Bronchial epithelial cell (primary cell): ENCODE data around the gene TNFSF4. TPM values are rescaled to one million over a fixed set of nuclear protein-coding genes. Genes with fewer than 3 reads are reported as not detected.
"Not testable (repeated sequence)": the region's sequence is repeated elsewhere in the genome, so short reads cannot be mapped to it uniquely, and the experiment has no call there.

Source experiments
- DNase-seq: peaks from one replicate; pipeline ENCODE4 v3.0.0-alpha.2; 2010; ENCODE audit warnings: low read depth
- FAIRE-seq: peaks from 2 replicates; lab custom pipeline; 2011; peaks lifted over from hg19 to GRCh38; lab: Jason Lieb, UNC
- H3K27me3 ChIP-seq: 2 replicates; pipeline ENCODE4 v1.5.1; 2011; ENCODE audit warnings: low read length; ENCODE audit not compliant: control insufficient read depth, insufficient read depth
- H3K36me3 ChIP-seq: 2 replicates; pipeline ENCODE4 v1.5.1; 2011; ENCODE audit warnings: low read length; ENCODE audit not compliant: control insufficient read depth, insufficient read depth
- H3K4me3 ChIP-seq: 2 replicates; pipeline ENCODE4 v1.5.1; 2011; ENCODE audit warnings: mild to moderate bottlenecking, low read depth, low read length, control low read depth
- total RNA-seq: library from RNA; depleted of rRNA; stranded (reverse); fragments of >200 nt; gene quantifications from 2 replicates; pipeline ENCODE4 v1.2.1, GENCODE V29; 2014
- TF ChIP-seq, protein P1 (sequence below): IDR thresholded peaks from 2 replicates; pipeline ENCODE4 v1.5.1; 2011; ENCODE audit warnings: mild to moderate bottlenecking, moderate library complexity, low read length, control low read depth, inconsistent platforms; ENCODE audit not compliant: insufficient read depth, severe bottlenecking

Gene TNFSF4
- total RNA-seq, 1 donor from 2014 or later = under 0.01 TPM

DNA sequence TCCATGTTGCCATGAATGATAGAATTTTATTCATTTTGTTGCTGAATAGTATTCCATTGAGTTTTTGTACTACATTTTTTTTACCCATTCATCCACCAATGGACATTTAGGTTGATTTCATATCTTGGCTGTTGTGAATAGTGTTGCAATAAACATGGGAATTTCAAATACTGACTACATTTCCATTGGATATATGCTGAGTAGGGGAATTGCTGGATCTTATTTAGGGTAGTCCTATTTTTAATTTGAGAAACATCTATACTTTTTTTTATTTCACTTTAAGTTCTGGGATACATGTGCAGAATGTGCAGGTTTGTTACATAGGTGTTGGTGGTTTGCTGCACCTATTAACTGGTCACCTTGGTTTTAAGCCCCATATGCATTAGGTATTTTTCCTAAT is 38.8 kb upstream of the TNFSF4 start:
- no peak for FAIRE-seq
- H3K4me3 ChIP-seq = no peak overlapping the region
- no peak for DNase-seq
- H3K27me3 ChIP-seq = no peaks in the 10 kb centered on the region
- TF ChIP-seq, protein P1, sequence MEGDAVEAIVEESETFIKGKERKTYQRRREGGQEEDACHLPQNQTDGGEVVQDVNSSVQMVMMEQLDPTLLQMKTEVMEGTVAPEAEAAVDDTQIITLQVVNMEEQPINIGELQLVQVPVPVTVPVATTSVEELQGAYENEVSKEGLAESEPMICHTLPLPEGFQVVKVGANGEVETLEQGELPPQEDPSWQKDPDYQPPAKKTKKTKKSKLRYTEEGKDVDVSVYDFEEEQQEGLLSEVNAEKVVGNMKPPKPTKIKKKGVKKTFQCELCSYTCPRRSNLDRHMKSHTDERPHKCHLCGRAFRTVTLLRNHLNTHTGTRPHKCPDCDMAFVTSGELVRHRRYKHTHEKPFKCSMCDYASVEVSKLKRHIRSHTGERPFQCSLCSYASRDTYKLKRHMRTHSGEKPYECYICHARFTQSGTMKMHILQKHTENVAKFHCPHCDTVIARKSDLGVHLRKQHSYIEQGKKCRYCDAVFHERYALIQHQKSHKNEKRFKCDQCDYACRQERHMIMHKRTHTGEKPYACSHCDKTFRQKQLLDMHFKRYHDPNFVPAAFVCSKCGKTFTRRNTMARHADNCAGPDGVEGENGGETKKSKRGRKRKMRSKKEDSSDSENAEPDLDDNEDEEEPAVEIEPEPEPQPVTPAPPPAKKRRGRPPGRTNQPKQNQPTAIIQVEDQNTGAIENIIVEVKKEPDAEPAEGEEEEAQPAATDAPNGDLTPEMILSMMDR = no peak
- no peaks in the 10 kb centered on the region for H3K36me3 ChIP-seq

DNA sequence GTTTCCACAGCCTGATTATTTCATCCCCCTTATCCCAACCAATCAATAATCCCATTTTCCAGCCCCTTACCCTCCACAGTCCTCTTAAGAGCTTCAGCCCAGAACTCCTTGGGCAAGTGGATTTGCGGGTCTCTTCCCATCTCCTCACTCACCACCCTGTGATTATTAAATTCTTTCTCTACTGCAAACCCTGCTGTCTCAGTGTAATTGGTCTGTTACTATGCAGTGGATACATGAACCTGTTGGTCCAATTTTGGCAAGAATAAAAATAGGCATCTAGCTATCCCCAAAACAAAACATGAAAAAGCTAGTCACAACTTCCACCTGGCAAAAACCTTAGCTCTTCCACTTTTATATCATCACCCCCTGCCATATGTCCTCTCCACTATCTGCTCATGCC is 36.2 kb upstream of the TNFSF4 start:
- FAIRE-seq (no peak), DNase-seq (no peak)
- Histone ChIP-seq H3K27me3 (peaks cover 2% of the 10 kb centered on the region), H3K36me3 (no peaks in the 10 kb centered on the region), H3K4me3 (no peak overlapping the region)
- TF ChIP-seq, protein P1 = no peak

DNA sequence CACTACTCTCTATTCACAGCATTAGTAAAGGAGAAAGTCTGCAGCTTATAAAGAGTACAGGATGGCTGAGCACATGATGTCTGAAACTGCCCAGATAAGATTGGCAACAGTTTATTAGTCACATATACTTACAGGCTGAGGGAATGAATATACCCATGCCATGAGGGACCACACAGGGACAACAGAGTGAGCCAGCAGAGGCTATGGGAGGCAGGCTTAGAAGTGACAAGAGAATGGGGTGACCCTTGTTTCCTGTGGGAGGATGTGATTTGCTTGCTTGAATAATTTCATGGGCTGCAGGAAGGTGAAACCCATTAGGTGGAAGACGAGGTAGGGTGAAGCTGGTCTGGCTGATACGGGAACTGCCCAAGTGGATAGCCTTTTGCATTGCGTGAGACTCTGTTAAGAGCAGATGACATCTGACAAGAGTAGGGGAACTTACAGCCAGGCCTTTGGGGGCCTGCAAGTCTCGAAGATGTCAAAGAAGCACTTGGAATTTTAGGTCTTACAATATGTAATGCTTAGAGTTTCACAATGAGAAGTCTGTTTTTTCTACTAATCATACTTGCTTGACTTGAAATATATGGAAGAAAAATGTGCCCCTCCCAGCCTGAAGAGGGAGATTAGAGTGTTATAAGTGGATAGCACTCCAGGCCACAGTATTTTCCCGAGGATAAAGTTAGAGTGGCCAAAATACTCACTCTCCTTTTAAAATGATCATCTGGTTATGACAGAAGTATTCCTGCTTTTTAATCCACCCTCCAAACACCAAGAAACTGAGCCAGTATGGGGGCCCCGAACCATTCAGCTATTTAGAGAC is 34.6 kb upstream of the TNFSF4 start:
- DNase-seq (no peak), FAIRE-seq (peak; percentile 92)
- Histone ChIP-seq H3K36me3 (no peaks in the 10 kb centered on the region), H3K27me3 (peaks cover 2% of the 10 kb centered on the region), H3K4me3 (no peak overlapping the region)
- TF ChIP-seq, protein P1 = no peak

DNA sequence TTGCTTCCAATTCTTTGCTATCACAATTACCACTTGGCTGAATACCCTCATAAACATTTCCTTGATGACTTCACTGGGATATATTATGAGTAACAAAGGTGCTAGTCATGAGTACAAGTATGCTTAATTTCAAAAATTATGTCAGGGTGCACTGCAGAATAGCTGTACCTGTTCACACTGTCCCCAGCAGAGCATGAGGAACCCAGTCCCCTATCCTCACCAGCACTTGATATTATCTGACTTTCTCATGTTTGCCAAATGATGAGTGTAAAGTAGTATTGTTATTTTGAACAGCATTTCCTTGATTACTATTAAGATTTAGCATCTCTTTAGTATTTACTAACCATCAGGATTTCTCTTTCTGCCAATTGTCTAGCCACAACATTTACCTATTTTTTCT is 33.5 kb upstream of the TNFSF4 start:
- no peaks in the 10 kb centered on the region for H3K36me3 ChIP-seq
- FAIRE-seq (no peak), DNase-seq (peak; percentile 17)
- no peak overlapping the region for H3K4me3 ChIP-seq
- H3K27me3 ChIP-seq = peaks cover 2% of the 10 kb centered on the region
- TF ChIP-seq, protein P1 = no peak

DNA sequence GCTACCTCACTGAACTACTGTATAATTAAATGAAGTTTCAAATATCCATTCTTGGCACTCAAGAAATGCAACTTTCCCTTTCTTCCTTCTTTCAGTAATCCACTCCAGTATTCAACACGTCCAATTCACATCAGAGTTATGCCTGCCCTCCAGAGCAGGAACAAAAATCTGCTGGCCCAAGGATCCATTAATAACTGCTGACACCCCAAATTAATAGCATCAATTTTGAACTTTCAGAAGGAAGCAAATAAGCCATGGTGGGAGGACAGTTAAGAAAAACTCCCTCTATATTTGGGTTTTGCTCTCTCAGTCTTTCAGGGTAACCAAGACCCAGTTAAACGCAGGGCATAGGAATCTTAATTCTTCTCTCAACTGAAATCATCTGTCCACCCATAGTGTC is 31.9 kb upstream of the TNFSF4 start:
- FAIRE-seq = no peak
- Histone ChIP-seq H3K4me3 (no peak overlapping the region), H3K27me3 (peaks cover 2% of the 10 kb centered on the region), H3K36me3 (no peaks in the 10 kb centered on the region)
- TF ChIP-seq, protein P1 = no peak
- DNase-seq = no peak

DNA sequence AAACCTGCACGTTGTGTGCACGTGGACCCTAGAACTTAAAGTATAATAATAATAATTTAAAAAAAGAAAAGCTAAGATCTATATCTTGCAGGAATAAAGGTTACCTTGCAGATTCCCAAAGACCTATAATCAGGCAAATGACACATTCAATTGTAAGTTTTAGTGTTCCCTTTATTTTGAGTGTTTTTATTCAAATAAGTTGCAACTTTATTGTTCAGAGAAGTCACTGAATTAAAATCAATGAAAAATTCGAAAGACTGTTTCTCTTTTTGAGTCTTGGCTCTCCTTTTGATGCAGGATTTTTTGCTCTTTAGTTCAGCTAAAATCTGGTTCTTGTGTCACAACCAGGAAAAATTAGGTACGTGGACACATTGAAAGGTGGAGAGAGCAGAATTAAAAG is 27.8 kb upstream of the TNFSF4 start:
- DNase-seq (no peak), FAIRE-seq (no peak)
- Histone ChIP-seq H3K4me3 (no peak overlapping the region), H3K36me3 (no peaks in the 10 kb centered on the region), H3K27me3 (peaks cover 2% of the 10 kb centered on the region)
- TF ChIP-seq, protein P1 = no peak

DNA sequence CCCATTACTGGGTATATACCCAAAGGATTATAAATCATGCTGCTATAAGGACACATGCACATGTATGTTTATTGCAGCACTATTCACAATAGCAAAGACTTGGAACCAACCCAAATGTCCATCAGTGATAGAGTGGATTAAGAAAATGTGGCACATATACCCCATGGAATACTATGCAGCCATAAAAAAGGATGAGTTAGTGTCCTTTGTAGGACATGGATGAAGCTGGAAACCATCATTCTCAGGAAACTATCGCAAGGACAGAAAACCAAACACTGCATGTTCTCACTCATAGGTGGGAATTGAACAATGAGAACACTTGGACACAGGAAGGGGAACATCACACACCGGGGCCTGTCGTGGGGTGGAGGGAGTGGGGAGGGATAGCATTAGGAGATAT is 27.3 kb upstream of the TNFSF4 start:
- H3K4me3 ChIP-seq = not testable (repeated sequence)

DNA sequence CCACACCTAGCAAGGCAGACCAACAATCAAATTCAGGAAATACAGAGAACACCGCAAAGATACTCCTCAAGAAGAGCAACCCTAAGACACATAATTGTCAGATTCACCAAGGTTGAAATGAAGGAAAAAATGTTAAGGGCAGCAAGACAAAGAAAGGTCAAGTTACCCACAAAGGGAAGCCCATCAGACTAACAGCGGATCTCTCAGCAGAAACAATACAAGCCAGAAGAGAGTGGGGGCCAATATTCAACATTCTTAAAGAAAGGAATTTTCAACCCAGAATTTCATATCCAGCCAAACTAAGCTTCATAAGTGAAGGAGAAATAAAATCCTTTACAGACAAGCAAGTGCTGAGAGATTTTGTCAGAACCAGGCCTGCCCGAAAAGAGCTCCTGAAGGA is 21.9 kb upstream of the TNFSF4 start:
- not testable (repeated sequence) for H3K4me3 ChIP-seq, FAIRE-seq, DNase-seq, H3K27me3 ChIP-seq, H3K36me3 ChIP-seq

More for the DNA sequence above, 27.3 kb upstream of the TNFSF4 start:
- not testable (repeated sequence) for H3K27me3 ChIP-seq, FAIRE-seq, DNase-seq, H3K36me3 ChIP-seq
